Epithelial cell of esophagus (primary cell): ENCODE results near the gene CCL17.
"Not testable (repeated sequence)": the region's sequence is repeated elsewhere in the genome, so short reads cannot be mapped to it uniquely, and the experiment has no call there.

Experiments
- DNase-seq: peaks from one replicate; pipeline ENCODE4 v3.0.0; 2010; ENCODE audit warnings: low read depth
- H3K4me3 ChIP-seq: 2 replicates; pipeline ENCODE4 v1.5.1; 2011; ENCODE audit warnings: mild to moderate bottlenecking, low read length, control low read depth
- CTCF ChIP-seq: IDR thresholded peaks from 2 replicates; pipeline ENCODE4 v1.5.1; 2011; ENCODE audit warnings: low read depth, mild to moderate bottlenecking, low read length, control low read depth, inconsistent platforms; ENCODE audit not compliant: insufficient read depth; ENCODE audit errors: missing control alignments

Gene CCL17

DNA sequence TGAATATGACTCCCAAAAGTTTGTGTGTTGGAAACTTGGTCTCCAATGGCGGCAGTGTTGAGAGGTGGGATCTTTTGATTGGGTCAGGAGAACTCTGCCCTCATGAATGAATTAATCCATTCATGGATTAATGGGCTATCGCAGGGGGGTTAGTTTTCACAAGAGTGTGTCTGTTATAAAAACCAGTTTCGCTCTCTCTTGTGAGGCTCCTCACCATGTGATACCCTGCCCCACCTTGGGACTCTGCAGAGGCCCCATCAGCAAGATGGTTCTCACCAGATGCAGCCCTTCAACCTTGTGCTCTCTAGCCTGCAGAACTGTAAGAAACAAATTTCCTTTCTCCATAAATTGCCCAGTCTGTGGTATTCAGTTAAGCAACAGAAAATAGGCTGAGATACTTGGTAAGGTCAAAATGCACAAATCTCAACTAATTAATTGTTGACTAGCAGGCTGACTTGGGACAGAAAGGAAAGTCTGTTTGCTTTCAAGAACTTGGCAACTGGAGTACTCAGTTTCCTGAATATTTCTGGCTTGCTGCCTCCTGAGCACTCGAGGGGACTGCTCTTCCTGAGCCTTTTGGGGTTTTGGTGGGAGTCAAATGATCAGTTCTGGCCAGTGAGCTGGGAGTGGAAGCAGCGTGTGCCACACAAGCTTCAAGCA, 13.8 kb upstream of the CCL17 start:
- no peak for DNase-seq
- no peak for TF ChIP-seq CTCF
- no peak overlapping the region for H3K4me3 ChIP-seq

- no peak for DNase-seq
- no peak overlapping the region for H3K4me3 ChIP-seq
- TF ChIP-seq CTCF = no peak
These were observed 13.3 kb upstream of the CCL17 start for GRCh38 chr16:57391300-57391699.

GRCh38 chr16:57391708-57392107, 12.9 kb upstream of the CCL17 start:
- no peak for DNase-seq
- H3K4me3 ChIP-seq = no peak overlapping the region
- no peak for TF ChIP-seq CTCF

DNA sequence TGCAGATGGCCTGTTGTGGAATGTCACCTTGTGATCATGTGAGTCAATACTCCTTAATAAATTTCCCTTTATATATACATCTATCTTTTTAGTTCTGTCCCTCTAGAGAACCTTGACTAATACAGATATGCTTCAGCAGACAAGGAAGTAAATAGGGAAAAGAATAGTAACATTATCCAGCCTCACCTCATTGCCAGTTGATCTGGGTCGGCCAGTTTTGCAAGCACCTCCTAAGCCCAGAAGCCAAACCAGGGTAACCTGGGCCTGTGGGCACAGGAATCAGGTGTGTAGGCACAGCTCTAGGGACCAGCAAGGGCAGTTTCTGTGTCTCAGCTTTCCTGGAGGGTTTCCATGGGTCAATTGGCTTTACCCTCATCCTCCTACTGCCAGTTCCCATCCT, 11.9 kb upstream of the CCL17 start:
- no peak for TF ChIP-seq CTCF
- H3K4me3 ChIP-seq = no peak overlapping the region
- peak; percentile 83 for DNase-seq

DNA sequence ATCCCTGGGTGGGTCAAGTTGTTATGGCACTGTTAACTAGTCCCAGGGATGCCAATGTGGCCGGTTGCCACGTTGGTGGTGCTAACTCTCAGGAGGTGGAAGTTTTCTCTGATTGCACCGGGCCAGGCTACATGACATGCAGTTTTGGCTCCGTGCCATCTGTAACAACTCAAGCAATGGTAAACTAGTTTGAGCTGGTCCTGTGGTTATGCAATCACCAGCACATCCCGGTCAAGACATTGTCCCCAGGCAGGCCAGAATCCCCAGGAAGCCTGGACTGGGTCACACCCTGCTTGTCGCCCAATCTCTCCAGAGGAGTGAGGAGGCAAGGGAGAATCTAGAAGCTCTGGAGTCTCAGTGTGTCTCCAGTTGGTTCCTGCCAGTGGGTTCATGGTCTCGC, 10.1 kb upstream of the CCL17 start:
- H3K4me3 ChIP-seq = no peak overlapping the region
- TF ChIP-seq CTCF = no peak
- DNase-seq = peak; percentile 91

- DNase-seq = no peak
- no peak for TF ChIP-seq CTCF
- H3K4me3 ChIP-seq = no peak overlapping the region
These were observed 9.5 kb upstream of the CCL17 start for GRCh38 chr16:57395026-57395425.

DNA sequence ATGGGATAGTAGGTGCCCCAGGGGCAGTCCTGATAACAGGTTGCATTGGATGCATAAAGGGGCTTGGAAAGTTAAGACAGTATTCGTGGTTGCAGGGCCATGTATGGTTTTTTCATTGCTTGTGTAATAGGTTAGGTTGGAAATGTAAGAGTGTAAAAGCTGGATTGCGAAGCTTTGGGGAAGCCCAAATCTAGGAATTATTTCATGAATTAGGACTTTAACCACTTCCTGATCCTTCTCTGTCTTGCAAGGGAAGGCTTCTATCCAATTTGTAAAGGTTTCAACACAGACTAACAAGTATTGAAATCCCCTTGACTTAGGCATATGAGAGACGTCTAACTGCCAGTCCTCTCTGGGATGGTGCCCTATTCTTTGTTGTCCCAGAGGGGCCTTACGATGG, 7.8 kb upstream of the CCL17 start:
- no peak for TF ChIP-seq CTCF
- H3K4me3 ChIP-seq = no peak overlapping the region
- no peak for DNase-seq

GRCh38 chr16:57397493-57397892, 7.1 kb upstream of the CCL17 start:
- H3K4me3 ChIP-seq, DNase-seq: not testable (repeated sequence)
